Spleen (tissue), 11 donors: ENCODE results near the gene GSKIP. TPM values are rescaled to one million over a fixed set of nuclear protein-coding genes. Genes with fewer than 3 reads are reported as not detected.

Experiments used
- DNase-seq: peaks from one replicate; pipeline ENCODE4 v3.0.0-alpha.2; 2020
- H3K27ac ChIP-seq, 8 donors: fragments of 200-600 bp; sonication (generic) in 7 of 8; 1 replicate in 4 of 8; 2 replicates in 4 of 8; pipeline versions ENCODE4 v1.5.0 to v1.8.0; 2016 to 2021; ENCODE audit warnings: inconsistent platforms in 4 of 8, mild to moderate bottlenecking in 4 of 8, moderate library complexity in 1 of 8
- H3K27me3 ChIP-seq, 7 donors: fragments of 200-600 bp; sonication (generic) in 6 of 7; replicated peaks in 1 of 7; 1 replicate in 4 of 7; 2 replicates in 3 of 7; pipeline versions ENCODE4 v1.5.0 to v1.8.0; 2016 to 2021; ENCODE audit warnings: inconsistent platforms in 3 of 7, mild to moderate bottlenecking in 1 of 7
- H3K36me3 ChIP-seq, 6 donors: fragments of 200-600 bp; sonication (generic) in 5 of 6; 1 replicate in 4 of 6; 2 replicates in 2 of 6; pipeline versions ENCODE4 v1.5.0 to v1.8.0; 2016 to 2021; ENCODE audit warnings: inconsistent platforms in 2 of 6
- H3K4me1 ChIP-seq, 6 donors: fragments of 200-600 bp; sonication (generic) in 5 of 6; 1 replicate in 3 of 6; 2 replicates in 3 of 6; pipeline versions ENCODE4 v1.5.0 to v1.8.0; 2016 to 2021; ENCODE audit warnings: inconsistent platforms in 3 of 6
- H3K4me3 ChIP-seq, 8 donors: fragments of 200-600 bp; sonication (generic) in 7 of 8; 1 replicate in 4 of 8; 2 replicates in 4 of 8; pipeline versions ENCODE4 v1.5.0 to v1.8.0; 2016 to 2021; ENCODE audit warnings: inconsistent platforms in 4 of 8, mild to moderate bottlenecking in 4 of 8, moderate library complexity in 2 of 8
- H3K9me3 ChIP-seq, 8 donors: fragments of 200-600 bp; sonication (generic) in 7 of 8; 1 replicate in 4 of 8; 2 replicates in 4 of 8; pipeline versions ENCODE4 v1.5.0 to v1.8.0; 2016 to 2021; ENCODE audit warnings: inconsistent platforms in 4 of 8
- CTCF ChIP-seq, 11 experiments: fragments of 200-600 bp in 7 of 11; fragments of 450-650 bp in 4 of 11; sonication (generic) in 4 of 11; IDR thresholded peaks in 8 of 11; conservative IDR thresholded peaks in 3 of 11; 1 replicate in 7 of 11; 2 replicates in 4 of 11; pipeline versions ENCODE4 v1.4.0 to v1.8.0; 2016 to 2021; ENCODE audit warnings: antibody characterized with exemption in 11 of 11, inconsistent platforms in 4 of 11, mild to moderate bottlenecking in 1 of 11
- POLR2A ChIP-seq, 3 donors: fragments of 450-650 bp; IDR thresholded peaks; one replicate each; pipeline ENCODE4 v1.5.1; 2017; ENCODE audit warnings: antibody characterized with exemption in 3 of 3, mild to moderate bottlenecking in 1 of 3
- POLR2AphosphoS5 ChIP-seq, 3 donors: sonication (generic); formaldehyde crosslinking; IDR thresholded peaks; one replicate each; pipeline ENCODE4 v1.5.1; 2017; ENCODE audit warnings: antibody characterized with exemption in 3 of 3
- WGBS, 5 donors: extraction: QIAGEN DNeasy Blood & Tissue Kit in 3 of 5; methylation state at CpG; one replicate each; pipeline versions ENCODE4 v1.1.5 to v1.1.7; 2013 to 2018; 5-methylcytosine and 5-hydroxymethylcytosine counted together
- intact Hi-C: fragments of 100-400 bp; cut with DNase I; formaldehyde crosslinking; loops from one replicate; pipeline ENCODE4 v1.15.0; 2023; ENCODE audit warnings: low total_unique reads
- polyA plus RNA-seq, 3 donors: library from polyadenylated mRNA; stranded (reverse); fragments of 200-250 nt; gene quantifications; one replicate each; pipeline ENCODE4 v1.2.1, GENCODE V29; 2013
- total RNA-seq, 7 donors: library from RNA; depleted of rRNA in 3 of 7; stranded (reverse); fragments of >200 nt in 3 of 7; fragmentation: NEBNext Ultra II Directional in 4 of 7; extraction: Animal tissue kit (Norgen Biotek cat#: 25700) in 4 of 7; gene quantifications; one replicate each; pipeline versions ENCODE4 v1.1.0 to v1.2.1, GENCODE V29; 2016 to 2021
- donor health status: healthy with polysubstance abuse.
- donor health status: DM: no; HTN: no; CAD: no; lungs with moderate emphysema.
- donor health status: DM: no; HTN: no; CAD: no.
- donor health status: Bipolar disorder and iron deficiency.
- donor health status: healthy.
- donor health status: DM: no; HTN: no; CAD: no.
- donor health status: DM: yes; HTN: yes; CAD: no.

GSKIP gene
- total and polyA plus RNA-seq, 10 donors = 11.0 to 24.3 (median 15.9) TPM

GRCh38 chr14:96383445-96383844, 20.1 kb downstream of the GSKIP start:
- WGBS, 5 donors = 89 to 92% (median 91%) methylated on average over 2 of the region's 2 CpGs

GRCh38 chr14:96384053-96384452, 20.7 kb downstream of the GSKIP start:
- no peak overlapping the region for H3K27ac ChIP-seq
- no peaks in the 10 kb centered on the region for H3K27me3 ChIP-seq
- DNase-seq = no peak
- no peaks in the 10 kb centered on the region for H3K9me3 ChIP-seq
- no peaks in the 10 kb centered on the region for H3K4me1 ChIP-seq
- intact Hi-C loops = no loop called here
- no peak overlapping the region for H3K4me3 ChIP-seq
- peaks cover 3 to 58% (median 32%) of the 10 kb centered on the region in 6 donors for H3K36me3 ChIP-seq
- 74 to 97% (median 83%) methylated on average over 1 of the region's 1 CpG for WGBS, 5 donors
- TF ChIP-seq POLR2A (IDR thresholded peaks at IDR 0.05) (no peak), POLR2AphosphoS5 (IDR thresholded peaks at IDR 0.05) (no peak), CTCF (IDR thresholded peaks at IDR 0.05 in 8 of 11, conservative IDR thresholded peaks at IDR 0.05 in 3 of 11) (no peak)

More at GRCh38 chr14:96383445-96383844, 20.1 kb downstream of the GSKIP start:
- Histone ChIP-seq H3K9me3 (no peaks in the 10 kb centered on the region), H3K36me3 (peaks cover 3 to 58% (median 32%) of the 10 kb centered on the region in 6 donors), H3K4me1 (no peaks in the 10 kb centered on the region), H3K27me3 (no peaks in the 10 kb centered on the region), H3K27ac (no peak overlapping the region), H3K4me3 (no peak overlapping the region)
- intact Hi-C loops = no loop called here
- no peak for DNase-seq
- TF ChIP-seq POLR2A (IDR thresholded peaks at IDR 0.05) (no peak), CTCF (IDR thresholded peaks at IDR 0.05 in 8 of 11, conservative IDR thresholded peaks at IDR 0.05 in 3 of 11) (no peak), POLR2AphosphoS5 (IDR thresholded peaks at IDR 0.05) (no peak)

DNA sequence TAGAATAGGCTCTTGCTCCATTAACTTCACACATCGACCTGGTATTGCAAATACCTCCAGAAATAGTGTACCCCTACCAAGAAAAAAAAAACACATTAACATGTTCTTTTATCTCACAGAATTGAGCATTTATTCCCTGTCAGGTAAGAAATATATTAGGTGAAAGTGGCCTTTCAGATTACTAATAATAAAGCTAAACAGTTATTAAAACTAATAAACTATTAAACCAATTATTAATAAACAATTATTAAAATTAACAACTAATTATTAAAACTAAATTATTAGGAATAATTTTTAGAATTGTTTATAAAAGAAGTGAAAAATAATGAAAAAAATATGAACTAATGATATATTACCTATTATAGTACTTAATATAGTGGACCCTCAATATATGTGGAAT, 21.4 kb downstream of the GSKIP start:
- H3K36me3 ChIP-seq = peaks cover 3 to 58% (median 32%) of the 10 kb centered on the region in 6 donors
- 86 to 100% (median 91%) methylated on average over 1 of the region's 1 CpG for WGBS, 5 donors
- H3K27ac ChIP-seq = no peak overlapping the region
- no peaks in the 10 kb centered on the region for H3K27me3 ChIP-seq
- no peak overlapping the region for H3K4me3 ChIP-seq
- TF ChIP-seq CTCF (IDR thresholded peaks at IDR 0.05 in 8 of 11, conservative IDR thresholded peaks at IDR 0.05 in 3 of 11) = no peak
- TF ChIP-seq POLR2AphosphoS5 (IDR thresholded peaks at IDR 0.05) = no peak
- TF ChIP-seq POLR2A (IDR thresholded peaks at IDR 0.05) = no peak
- DNase-seq = no peak
- no peaks in the 10 kb centered on the region for H3K9me3 ChIP-seq
- intact Hi-C loops = no loop called here
- H3K4me1 ChIP-seq = no peaks in the 10 kb centered on the region

DNA sequence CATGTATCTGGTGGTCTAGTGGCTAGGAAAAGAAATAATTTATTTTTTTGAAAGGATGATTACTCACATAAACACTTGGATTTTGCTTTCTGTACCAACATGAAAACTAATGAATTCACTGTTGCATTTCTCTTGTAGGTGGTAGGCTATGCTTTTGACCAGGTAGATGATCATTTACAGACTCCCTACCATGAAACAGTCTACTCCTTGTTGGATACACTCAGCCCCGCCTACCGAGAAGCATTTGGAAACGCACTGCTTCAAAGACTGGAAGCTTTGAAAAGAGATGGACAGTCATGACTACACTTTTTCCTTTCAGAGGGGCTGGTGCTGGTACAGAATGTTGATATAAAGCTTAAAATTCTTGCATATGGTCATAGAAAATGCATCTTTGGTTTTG, 22.1 kb downstream of the GSKIP start:
- no peaks in the 10 kb centered on the region for H3K9me3 ChIP-seq
- WGBS, 5 donors = 95 to 100% (median 95%) methylated on average over 3 of the region's 3 CpGs
- no peak overlapping the region for H3K4me3 ChIP-seq
- H3K4me1 ChIP-seq = peaks cover 0 to 2% (median 0%) of the 10 kb centered on the region in 6 donors
- peaks cover 3 to 58% (median 32%) of the 10 kb centered on the region in 6 donors for H3K36me3 ChIP-seq
- DNase-seq = no peak
- H3K27ac ChIP-seq = no peak overlapping the region
- H3K27me3 ChIP-seq = peaks cover 0 to 4% (median 0%) of the 10 kb centered on the region in 7 donors
- no peak for TF ChIP-seq POLR2AphosphoS5 (IDR thresholded peaks at IDR 0.05)
- TF ChIP-seq CTCF (IDR thresholded peaks at IDR 0.05 in 8 of 11, conservative IDR thresholded peaks at IDR 0.05 in 3 of 11) = no peak
- no peak for TF ChIP-seq POLR2A (IDR thresholded peaks at IDR 0.05)
- intact Hi-C loops = no loop called here
